ENCODE measurements around the gene ATXN2.
"Not testable (repeated sequence)": the region's sequence is repeated elsewhere in the genome, so short reads cannot be mapped to it uniquely, and the experiment has no call there.

- TF ChIP-seq, protein P1, sequence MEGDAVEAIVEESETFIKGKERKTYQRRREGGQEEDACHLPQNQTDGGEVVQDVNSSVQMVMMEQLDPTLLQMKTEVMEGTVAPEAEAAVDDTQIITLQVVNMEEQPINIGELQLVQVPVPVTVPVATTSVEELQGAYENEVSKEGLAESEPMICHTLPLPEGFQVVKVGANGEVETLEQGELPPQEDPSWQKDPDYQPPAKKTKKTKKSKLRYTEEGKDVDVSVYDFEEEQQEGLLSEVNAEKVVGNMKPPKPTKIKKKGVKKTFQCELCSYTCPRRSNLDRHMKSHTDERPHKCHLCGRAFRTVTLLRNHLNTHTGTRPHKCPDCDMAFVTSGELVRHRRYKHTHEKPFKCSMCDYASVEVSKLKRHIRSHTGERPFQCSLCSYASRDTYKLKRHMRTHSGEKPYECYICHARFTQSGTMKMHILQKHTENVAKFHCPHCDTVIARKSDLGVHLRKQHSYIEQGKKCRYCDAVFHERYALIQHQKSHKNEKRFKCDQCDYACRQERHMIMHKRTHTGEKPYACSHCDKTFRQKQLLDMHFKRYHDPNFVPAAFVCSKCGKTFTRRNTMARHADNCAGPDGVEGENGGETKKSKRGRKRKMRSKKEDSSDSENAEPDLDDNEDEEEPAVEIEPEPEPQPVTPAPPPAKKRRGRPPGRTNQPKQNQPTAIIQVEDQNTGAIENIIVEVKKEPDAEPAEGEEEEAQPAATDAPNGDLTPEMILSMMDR (IDR thresholded peaks at IDR 0.05 in 2 of 3, conservative IDR thresholded peaks at IDR 0.05 in 1 of 3; ENCODE audit: insufficient read depth in 2 of 3, low read depth in 1 of 3, low read length in 3 of 3) = not testable (repeated sequence)
- TF ChIP-seq PYGO2 (tag; IDR thresholded peaks at IDR 0.05); GTF2F1 (IDR thresholded peaks at IDR 0.05; ENCODE audit: low read depth, low read length); ATF6 (CRISPR knock-in tag; IDR thresholded peaks at IDR 0.05); ATF3 (IDR thresholded peaks at IDR 0.05); ATF3 (CRISPR knock-in tag; conservative IDR thresholded peaks at IDR 0.05); POLR2AphosphoS5 (IDR thresholded peaks at IDR 0.05; ENCODE audit: control insufficient read depth, insufficient read depth, low read depth, low read length); ZNF274 (IDR thresholded peaks at IDR 0.05; ENCODE audit: borderline replicate concordance, low read depth, low read length); SIN3A (IDR thresholded peaks at IDR 0.05; ENCODE audit: borderline replicate concordance in 2 of 2, control insufficient read depth in 1 of 2, low read depth in 2 of 2, low read length in 2 of 2); PREB (CRISPR knock-in tag; IDR thresholded peaks at IDR 0.05); CREM (IDR thresholded peaks at IDR 0.05; ENCODE audit: low read depth): not testable (repeated sequence)
Measured at GRCh38 chr12:111507258-111507657, 91.9 kb downstream of the ATXN2 start.

Data from K562 (cell line).